ENCODE measurements around the gene C22orf23.

Gene C22orf23

GRCh38 chr22:37995460-37995859, 42.1 kb upstream of the C22orf23 start:
- no peak overlapping the region for H3K4me3 ChIP-seq (ENCODE audit: control insufficient read depth, low read depth, low read length)
- TF ChIP-seq CTCF (IDR thresholded peaks at IDR 0.05; ENCODE audit: control insufficient read depth, insufficient read depth, low read depth, low read length, missing control alignments) = no peak
- no peak for DNase-seq (ENCODE audit: low read depth)

GRCh38 chr22:37994982-37995381, 41.6 kb upstream of the C22orf23 start:
- no peak overlapping the region for H3K4me3 ChIP-seq (ENCODE audit: control insufficient read depth, low read depth, low read length)
- DNase-seq (ENCODE audit: low read depth) = no peak
- TF ChIP-seq CTCF (IDR thresholded peaks at IDR 0.05; ENCODE audit: control insufficient read depth, insufficient read depth, low read depth, low read length, missing control alignments) = no peak

GRCh38 chr22:37994049-37994448, 40.6 kb upstream of the C22orf23 start:
- DNase-seq (ENCODE audit: low read depth) = no peak
- H3K4me3 ChIP-seq (ENCODE audit: control insufficient read depth, low read depth, low read length) = no peak overlapping the region
- no peak for TF ChIP-seq CTCF (IDR thresholded peaks at IDR 0.05; ENCODE audit: control insufficient read depth, insufficient read depth, low read depth, low read length, missing control alignments)

GRCh38 chr22:37991731-37992442, 38.5 kb upstream of the C22orf23 start:
- no peak for TF ChIP-seq CTCF (IDR thresholded peaks at IDR 0.05; ENCODE audit: control insufficient read depth, insufficient read depth, low read depth, low read length, missing control alignments)
- no peak overlapping the region for H3K4me3 ChIP-seq (ENCODE audit: control insufficient read depth, low read depth, low read length)
- DNase-seq (ENCODE audit: low read depth) = no peak

- no peak overlapping the region for H3K4me3 ChIP-seq (ENCODE audit: control insufficient read depth, low read depth, low read length)
- no peak for DNase-seq (ENCODE audit: low read depth)
- TF ChIP-seq CTCF (IDR thresholded peaks at IDR 0.05; ENCODE audit: control insufficient read depth, insufficient read depth, low read depth, low read length, missing control alignments) = no peak
Measured at GRCh38 chr22:37990862-37991261, 37.5 kb upstream of the C22orf23 start.

GRCh38 chr22:37990301-37990700, 36.9 kb upstream of the C22orf23 start:
- no peak for TF ChIP-seq CTCF (IDR thresholded peaks at IDR 0.05; ENCODE audit: control insufficient read depth, insufficient read depth, low read depth, low read length, missing control alignments)
- H3K4me3 ChIP-seq (ENCODE audit: control insufficient read depth, low read depth, low read length) = no peak overlapping the region
- no peak for DNase-seq (ENCODE audit: low read depth)

All from AG09309 (cell line).